GM12892 (cell line): ENCODE data around the gene CD79B.

Source experiments
- POLR2A ChIP-seq: IDR thresholded peaks from 2 replicates; pipeline ENCODE4 v1.6.1; 2011; ENCODE audit warnings: low read depth, low read length, control low read depth
- TAF1 ChIP-seq: IDR thresholded peaks from 2 replicates; pipeline ENCODE4 v1.6.1; 2011; ENCODE audit warnings: low read depth, mild to moderate bottlenecking, control low read depth, low read length, borderline replicate concordance

- TF ChIP-seq POLR2A = no peak
- TF ChIP-seq TAF1 = no peak
These were observed 40.7 kb upstream of the CD79B start, which contains the start of gene SCN4A for GRCh38 chr17:63972796-63973195.
